Endothelial cell of umbilical vein (primary cell): ENCODE measurements around the gene MIGA2.

Experiments used
- CTCF ChIP-seq, 2 donors: IDR thresholded peaks; 1 replicate in 1 of 2; 2 replicates in 1 of 2; pipeline ENCODE4 v1.5.1; 2011; ENCODE audit warnings: low read length in 2 of 2, mild to moderate bottlenecking in 2 of 2, moderate library complexity in 2 of 2, control low read depth in 1 of 2, inconsistent platforms in 1 of 2, low read depth in 1 of 2; ENCODE audit not compliant: insufficient read depth in 1 of 2; ENCODE audit errors: extremely low read depth in 1 of 2
- EZH2 ChIP-seq: IDR thresholded peaks from 2 replicates; pipeline ENCODE4 v1.6.1; 2012; ENCODE audit warnings: borderline replicate concordance, low read depth, mild to moderate bottlenecking, moderate library complexity, low read length, inconsistent platforms; ENCODE audit not compliant: severe bottlenecking
- MAX ChIP-seq: IDR thresholded peaks from 2 replicates; pipeline ENCODE4 v1.6.1; 2011; ENCODE audit not compliant: insufficient read depth, insufficient read length

GRCh38 chr9:129118799-129119198, 82.4 kb downstream of the MIGA2 start:
- TF ChIP-seq EZH2: no peak
- no peak for TF ChIP-seq CTCF (IDR thresholded peaks at IDR 0.05; ENCODE audit: extremely low read depth in 1 of 2, insufficient read depth in 1 of 2, low read depth in 1 of 2, low read length in 2 of 2)
- no peak for TF ChIP-seq MAX
